Skeletal muscle cell (primary cell): Measurements from ENCODE around the gene SVIL.
"Not testable (repeated sequence)": the region's sequence is repeated elsewhere in the genome, so short reads cannot be mapped to it uniquely, and the experiment has no call there.

Experiments used
- DNase-seq: peaks from one replicate; pipeline ENCODE4 v3.0.0-alpha.2; 2010; ENCODE audit warnings: low read depth
- H3K4me3 ChIP-seq: 2 replicates; pipeline ENCODE4 v1.5.1; 2011; ENCODE audit warnings: low read depth, mild to moderate bottlenecking, control low read depth, low read length, moderate library complexity

Gene SVIL

DNA sequence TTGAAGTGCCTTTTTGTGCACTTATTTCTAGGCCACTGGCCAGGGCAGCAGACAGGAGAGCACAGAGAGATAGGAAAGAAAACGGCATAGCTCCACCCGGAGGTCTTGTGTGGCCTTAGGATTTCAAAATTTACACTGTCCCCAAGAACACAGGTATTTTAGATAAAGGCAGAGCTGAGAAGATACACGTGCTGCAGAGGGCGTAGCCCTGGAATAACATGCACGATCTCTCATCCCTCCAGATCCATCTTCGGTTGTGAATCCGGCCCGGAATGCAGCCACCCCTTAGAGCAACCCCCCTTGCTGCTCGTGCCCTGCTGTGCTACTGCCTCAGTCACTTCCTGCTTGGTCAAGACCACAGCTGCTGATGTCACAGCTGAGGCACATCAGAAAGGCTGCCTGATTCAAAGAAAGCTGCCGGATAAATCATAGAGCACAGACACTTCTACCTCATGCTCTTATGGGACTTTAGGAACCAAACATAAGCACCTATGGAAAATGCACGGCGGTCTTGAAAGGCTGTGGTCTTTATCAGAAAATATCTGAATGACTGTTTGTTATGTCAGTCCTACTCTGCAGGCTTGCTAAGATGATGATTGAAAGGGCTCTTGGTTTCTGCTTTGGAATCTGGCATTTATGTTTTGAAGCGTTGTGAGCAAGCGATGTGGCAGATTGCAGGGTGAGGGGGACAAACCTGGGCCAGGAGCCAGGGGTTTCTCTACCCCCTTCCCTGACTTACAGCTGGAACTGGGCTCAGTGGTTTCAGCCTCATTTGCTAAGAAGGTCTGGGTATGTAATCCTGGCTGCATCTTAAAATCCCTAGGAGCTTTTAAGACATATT, 152.0 kb downstream of the SVIL start:
- peak; percentile 30 for DNase-seq

DNA sequence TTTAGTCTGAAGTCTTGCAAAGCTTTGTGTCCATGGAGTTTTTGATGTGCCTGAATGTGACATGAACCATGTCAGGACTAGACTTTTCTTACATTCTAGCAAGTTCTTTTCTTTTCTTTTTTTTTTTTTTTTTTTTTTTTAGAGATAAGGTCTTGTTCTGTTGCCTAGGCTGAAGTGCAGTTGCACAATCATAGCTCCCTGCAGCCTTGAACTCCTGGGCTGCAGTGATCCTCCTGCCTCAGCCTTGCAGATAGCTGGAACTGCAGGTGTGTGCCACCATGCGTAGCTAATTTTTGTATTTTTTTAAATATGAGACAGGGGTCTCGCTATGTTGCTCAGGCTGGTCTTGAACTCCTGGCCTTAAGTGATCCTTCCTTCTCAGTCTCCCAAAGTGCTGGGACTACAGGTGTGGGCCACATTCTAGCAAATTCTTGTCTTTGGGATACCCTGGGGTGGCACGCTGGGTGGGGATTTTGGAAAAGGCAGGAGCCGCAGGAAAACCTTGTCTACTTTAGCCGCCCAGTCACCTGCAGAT, 152.8 kb downstream of the SVIL start:
- no peak for DNase-seq

More for the DNA sequence above, 152.0 kb downstream of the SVIL start:
- no peak overlapping the region for H3K4me3 ChIP-seq

DNA sequence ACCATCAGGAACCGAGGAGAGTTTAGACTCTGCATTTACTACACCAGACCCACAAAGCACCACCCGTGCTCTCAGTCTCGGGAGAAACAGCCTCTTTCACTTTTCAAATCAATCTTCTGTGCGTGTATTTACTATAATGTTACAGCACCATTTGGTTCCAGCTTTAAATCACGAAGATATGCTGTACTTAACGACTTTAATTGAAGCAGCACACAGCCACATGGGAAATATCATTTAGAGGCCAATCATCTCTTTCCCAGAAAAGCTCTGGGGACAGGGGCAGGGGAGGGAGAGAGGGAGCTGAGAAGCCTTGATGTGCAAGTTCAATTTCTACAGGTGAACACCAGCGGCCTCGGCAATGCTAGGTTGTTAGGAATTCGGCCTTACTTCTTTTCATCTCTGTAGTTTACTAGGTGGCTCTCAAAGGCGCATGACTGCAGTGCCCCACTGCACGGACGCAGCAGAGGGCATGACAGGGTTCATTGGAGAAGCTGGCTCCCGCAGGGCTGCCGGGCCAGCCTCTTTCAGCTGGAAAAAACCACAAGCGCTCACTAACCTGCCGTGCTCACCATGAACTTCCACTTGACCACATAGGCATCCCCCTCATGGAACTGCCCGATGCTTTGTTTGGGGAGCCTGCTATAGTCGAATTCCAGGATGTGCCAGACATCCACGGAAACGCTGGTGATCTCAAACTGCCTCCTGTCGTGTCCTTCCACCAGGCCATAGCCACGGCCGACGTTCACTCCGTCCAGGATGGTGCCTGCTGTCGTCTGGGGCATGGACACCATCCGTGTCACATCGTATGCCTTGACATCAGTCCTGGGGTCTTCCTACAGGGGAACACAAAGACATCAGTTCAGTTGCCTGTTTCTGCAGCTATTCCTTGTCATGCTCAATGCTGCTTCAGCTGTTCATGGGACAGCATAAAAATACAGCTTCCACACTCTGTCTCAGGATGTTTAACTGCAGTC, 154.5 kb downstream of the SVIL start:
- no peak overlapping the region for H3K4me3 ChIP-seq
- no peak for DNase-seq

More for the DNA sequence above, 152.8 kb downstream of the SVIL start:
- H3K4me3 ChIP-seq = no peak overlapping the region

DNA sequence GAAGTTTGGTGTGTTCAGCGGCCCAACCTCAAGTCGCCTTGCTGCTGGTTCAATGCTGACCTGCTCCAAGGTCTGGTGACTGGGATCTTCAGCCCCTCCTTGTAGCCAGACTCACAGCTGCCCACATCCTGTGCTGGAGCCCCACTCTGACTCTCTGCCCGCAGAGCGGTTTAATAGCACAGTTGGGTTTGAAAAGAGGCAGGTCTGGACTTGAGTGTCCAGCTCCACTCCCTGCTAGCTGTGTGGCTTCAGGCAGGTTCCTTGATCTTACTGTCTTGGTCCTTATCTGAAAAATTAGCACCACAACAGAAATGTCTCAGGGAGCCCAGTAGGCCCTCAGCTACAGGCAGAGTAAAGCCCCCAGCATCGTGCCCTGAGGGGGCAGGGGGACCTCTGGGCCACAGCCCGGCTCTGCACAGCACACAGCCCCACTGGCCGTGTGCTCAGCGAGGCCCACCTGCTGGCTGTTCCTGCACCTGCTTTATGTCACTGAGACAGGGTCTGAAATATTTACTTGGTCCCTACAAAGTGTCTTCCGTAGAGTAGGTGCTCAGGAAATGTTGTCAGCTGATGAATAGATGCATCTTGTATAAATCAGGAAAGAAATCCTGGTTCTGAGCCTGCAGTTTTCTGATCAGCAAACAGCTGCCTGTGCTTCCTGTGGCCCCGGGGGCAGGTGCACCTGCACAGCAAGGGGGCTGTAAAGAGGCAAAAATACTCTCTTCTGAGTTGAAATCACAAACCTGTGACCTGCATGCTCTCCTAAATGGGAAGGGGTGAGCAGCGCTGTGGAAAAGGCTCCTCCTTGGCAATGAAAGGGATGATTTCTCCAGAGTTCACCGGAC, 155.5 kb downstream of the SVIL start:
- DNase-seq = peak; percentile 7
- H3K4me3 ChIP-seq = no peak overlapping the region

DNA sequence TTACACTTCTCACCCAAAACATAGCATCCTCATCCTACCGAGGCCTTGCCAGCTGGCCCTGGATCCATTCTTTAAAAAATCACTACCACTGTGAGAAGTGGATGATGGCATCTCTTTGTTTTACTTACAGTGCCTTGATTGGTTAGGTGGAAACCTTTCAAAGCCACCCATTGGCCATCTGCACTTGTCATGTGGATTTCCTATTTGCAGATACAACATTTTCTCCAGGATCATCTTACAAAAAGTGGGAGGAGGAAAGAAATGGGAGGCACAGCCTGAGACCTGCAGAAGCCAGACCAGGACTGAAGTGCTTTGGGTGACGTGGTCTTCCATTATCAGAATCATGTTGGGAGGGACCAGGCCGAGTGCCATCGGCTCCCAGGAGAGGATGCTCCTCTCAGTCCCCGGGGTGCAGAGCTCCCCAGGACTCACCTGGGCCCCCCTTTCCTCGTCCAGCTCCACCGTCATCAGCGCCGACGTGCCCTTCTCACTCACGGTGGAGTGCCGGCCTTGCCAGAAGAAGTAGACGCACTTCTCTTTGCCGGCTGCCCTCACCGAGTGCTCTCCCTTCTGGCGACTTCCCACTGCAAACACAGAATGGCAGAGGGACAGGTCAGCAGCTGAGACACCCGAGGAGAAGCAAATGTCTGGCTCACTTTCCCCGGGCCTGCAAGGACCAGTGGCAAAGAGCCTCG, 161.2 kb downstream of the SVIL start:
- DNase-seq = no peak
- no peak overlapping the region for H3K4me3 ChIP-seq

DNA sequence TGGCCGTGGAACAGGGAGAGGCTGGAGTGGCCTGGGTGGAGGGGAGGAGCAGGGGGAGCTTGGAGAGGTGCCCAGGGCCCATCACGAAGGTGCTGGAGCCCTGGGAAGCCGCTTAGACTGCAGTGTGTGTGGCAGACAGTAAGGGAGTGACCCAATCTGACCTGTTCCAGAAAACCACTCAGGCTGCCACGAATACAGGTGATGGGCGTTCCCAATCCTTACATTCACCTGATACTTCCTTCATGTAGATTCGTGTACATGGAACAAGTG, 161.7 kb downstream of the SVIL start:
- no peak for DNase-seq

DNA sequence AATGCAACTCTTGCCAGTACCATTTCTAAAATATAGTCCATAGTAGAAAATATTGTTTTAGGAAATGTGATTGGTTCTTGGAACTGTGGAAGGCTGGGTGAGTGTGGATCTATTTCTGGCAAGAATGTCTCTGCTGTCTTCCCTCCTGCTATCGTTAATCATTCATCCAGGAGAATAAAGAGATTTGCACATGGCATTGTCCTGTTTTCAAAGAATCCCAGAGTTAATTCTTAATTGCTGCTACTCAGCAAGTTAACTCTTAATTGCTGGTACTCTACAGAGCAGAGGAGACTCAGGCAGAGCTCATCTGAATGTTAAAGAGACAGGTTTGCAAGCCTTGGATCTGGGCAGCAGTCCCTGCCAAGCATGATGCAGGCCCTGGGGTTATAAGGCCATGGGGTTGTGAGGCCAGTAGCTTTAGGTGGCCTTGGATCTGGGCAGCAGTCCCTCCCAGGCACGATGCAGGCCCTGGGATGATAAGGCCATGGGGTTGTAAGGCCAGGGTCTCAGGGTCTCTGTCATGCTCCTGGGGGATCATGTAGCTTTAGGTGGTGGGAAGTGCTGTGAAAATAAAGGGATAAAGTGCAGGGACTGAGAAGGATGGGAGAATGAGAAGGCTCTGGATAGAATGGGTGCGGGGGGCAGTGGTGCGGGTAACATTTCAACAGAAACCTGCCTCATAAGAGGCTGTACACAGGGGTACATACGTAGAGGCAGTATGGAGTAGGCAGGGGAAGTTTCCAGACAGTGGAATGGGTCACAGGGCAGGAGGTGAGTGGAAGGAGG, 162.3 kb downstream of the SVIL start:
- no peak for DNase-seq

More for the DNA sequence above, 161.7 kb downstream of the SVIL start:
- H3K4me3 ChIP-seq = no peak overlapping the region

DNA sequence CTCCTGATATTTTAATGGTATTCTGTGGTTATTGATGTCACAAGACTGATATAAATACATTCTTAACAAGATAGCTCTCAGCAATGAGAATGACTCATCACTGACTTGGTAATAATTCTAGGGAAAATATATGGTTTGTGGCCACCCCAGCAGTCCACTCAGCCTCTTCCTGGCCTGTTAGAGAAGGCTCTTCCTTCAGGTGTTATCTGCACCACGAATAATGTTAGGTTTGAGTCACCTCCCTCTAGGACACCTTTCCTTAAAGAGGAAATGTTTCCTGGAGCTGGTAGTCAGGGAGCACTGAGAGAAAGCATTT, 163.3 kb downstream of the SVIL start:
- DNase-seq = peak; percentile 47
- no peak overlapping the region for H3K4me3 ChIP-seq

More for the DNA sequence above, 162.3 kb downstream of the SVIL start:
- H3K4me3 ChIP-seq = no peak overlapping the region

DNA sequence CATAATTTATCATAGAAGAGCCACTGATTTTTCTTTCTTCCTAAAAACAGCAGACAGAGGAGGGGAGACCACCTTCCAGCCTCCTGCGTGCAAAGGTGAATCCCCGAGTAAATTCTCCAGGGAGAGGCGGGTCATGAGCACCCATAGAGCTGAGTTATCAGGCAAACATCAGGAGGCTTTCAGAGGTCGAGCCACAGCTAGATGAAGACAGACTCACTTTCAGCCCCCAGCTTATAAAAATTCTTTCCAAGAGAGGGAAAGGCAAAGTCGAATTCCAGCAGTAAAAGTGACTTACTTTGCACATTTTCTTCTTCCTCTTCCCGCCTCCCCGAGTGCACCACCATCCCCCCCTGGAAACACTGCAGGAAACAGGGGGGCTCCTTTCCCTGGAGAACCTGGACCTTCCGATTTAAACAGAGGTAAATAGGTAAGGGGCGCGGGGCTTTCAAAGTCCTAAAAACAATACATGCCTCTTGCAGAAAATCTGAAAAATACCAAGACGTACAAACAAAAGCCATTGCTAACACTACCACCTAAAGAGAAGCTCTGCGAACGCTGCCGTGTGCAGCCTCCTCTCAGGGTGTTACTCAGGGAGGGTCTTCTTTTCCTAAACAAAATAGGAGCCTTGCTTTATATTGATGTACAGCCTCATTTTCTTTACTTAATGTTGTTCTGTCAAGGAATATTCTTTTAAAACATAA, 163.8 kb downstream of the SVIL start:
- H3K4me3 ChIP-seq = no peak overlapping the region
- DNase-seq = no peak

DNA sequence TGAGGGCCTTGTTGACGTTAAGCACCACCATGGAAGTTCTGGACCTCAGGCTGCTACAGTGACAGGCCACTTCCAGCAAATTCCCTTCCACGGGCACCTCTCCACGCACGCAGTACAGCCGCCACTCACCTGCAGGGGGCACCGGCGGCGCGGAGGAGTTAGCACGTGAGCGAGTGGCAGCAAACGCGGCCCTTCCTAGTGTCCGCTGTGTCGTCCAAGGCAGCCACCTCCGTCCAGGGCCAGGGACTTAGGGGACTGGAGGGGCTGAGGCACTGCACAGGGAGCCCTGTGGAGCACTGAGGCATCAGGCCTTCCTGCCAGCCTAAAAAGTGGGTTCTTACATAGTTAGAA, 164.4 kb downstream of the SVIL start:
- DNase-seq = no peak
- no peak overlapping the region for H3K4me3 ChIP-seq

DNA sequence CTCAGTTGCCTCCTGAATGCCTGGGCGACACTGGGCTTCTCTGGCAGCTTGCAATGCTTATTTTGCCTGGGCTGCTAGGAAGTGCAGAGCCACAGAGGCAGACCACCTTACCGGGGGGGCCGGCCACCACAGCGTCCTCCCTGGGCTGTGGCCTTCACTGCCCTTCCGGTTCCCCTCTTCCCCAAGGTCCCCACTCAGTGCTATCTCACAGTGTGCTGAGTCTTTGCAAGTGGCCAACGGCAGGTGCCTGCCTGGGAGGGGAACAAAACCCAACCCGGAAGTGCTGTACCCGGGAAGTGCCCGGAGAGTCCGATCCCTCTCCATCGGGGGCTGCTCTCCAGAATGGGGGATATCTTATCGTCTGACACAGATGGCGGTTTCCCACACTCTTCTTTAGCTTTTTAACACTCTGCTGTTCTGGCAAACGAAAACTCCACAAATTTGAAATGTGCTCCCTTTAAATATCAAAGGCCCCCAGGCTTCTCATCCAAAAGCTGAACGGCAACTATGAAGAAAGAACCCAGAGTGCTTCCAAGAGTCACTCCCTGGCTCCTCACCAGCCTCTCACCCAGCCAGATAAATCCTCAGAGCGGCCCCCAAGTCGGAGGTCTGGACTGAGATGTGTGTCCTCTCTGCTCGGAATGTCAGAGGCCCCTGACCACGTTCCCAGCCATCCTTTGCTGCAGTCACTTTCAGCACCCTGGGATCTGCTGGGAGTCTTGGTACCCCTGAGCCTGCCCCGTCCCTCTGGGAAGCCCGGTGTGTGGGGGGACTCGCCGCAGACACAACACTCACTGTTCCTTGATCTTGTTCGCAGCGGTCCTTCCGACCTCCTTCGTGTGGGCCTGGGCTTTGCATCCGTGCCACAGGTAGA, 165.1 kb downstream of the SVIL start:
- no peak overlapping the region for H3K4me3 ChIP-seq
- DNase-seq = no peak

DNA sequence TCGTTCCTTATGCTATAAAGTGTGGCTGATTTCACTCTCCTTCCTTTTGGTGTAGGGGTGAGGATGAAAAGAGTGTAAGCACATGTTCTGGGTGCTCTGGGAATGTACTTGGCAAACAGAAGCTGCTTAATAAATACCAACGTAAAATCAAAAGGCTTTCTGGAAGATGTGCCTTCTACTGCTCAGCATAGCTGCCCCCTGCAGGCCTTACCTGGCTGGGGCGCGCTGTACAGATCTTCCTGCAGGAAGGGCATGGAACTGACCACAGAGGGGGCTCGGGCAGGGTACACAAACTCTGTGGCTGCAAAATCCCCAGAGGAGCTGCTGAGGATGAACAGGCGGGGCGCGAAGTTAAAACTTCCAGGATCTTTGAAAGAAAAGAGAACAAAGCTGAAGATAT, 169.4 kb downstream of the SVIL start:
- H3K4me3 ChIP-seq = no peak overlapping the region
- DNase-seq = no peak

DNA sequence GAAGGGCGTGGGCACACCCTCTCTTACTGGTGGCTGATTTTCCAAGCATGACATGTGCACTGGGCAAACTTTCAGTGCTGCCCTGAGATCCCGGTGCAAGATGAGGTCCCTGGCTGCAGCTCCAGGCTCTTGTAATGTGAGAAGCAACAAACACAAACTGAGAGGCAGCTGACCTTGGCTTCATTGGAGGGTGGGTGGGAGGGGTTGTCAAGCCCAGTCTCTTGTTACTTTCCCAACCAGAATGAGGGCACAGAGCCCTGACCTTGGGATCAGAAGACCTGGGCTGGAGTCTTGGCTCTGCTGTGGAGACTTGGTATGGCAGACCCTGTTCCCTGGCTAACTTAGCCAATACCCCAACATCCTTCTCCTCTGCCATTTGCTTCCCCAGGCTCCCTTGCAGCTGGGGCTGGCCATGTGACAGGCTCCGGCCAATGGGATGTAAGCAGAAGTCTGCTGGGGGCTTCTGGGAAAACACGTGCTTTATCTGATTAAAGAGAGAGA, 170.1 kb downstream of the SVIL start:
- not testable (repeated sequence) for DNase-seq, H3K4me3 ChIP-seq

DNA sequence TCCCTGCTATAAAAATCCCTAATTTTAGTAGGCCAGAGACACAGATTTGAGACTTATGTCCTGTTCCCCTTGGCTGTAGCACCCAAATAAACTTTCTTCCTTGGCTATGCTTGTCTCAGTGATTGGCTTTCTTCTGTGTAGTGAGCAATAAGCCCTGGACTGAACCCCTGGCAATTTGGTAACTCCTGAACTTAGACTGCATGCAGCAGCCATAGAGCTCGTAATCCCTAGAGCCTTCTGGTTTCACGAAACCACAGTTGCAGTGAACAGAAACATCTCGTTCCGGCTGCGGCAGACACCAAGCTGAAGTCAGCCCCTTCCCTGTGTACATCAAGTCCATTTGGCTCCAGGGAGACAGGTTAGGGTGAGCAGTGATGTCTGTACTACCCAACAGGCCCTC, 173.7 kb downstream of the SVIL start:
- no peak overlapping the region for H3K4me3 ChIP-seq
- no peak for DNase-seq

DNA sequence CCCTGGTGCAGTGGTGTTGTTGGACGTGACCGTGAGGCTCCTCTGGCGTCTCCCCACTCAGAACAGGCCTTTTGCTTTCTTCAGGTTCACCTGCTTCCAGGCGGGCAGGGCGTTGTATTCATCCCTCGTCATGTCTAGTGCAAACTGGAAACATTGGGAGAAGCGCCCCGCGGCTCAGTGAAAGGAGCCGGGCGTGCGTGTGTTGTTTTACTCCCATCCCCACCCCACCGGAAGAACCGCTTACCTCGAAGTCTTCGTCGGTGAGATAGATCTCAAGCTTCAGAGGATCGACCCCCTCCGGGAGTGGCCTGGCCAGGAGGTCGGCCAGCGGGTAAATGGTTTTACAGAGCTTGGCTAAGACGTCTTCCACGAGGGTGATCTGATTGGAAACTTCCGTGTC, 176.6 kb downstream of the SVIL start:
- not testable (repeated sequence) for DNase-seq, H3K4me3 ChIP-seq

DNA sequence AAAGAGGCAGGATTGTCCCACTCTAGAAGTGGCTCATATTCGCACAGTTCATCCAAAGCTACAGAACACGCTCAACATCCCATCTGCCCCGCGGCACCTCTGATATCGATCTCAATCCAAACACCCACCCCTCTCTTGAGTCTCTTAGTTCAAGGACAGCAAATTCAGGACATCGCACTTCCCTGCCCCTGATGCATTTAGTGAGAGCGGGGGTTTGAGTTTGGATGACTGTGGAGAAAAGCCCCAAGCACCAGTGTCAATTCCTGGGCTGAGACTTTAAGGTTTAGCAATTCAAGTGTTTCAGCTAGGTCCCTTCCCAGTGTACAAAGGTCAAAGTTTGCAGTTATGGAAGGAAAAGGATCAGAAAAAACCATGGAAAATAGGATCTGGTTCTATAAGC, 179.7 kb downstream of the SVIL start:
- no peak overlapping the region for H3K4me3 ChIP-seq
- DNase-seq = no peak

DNA sequence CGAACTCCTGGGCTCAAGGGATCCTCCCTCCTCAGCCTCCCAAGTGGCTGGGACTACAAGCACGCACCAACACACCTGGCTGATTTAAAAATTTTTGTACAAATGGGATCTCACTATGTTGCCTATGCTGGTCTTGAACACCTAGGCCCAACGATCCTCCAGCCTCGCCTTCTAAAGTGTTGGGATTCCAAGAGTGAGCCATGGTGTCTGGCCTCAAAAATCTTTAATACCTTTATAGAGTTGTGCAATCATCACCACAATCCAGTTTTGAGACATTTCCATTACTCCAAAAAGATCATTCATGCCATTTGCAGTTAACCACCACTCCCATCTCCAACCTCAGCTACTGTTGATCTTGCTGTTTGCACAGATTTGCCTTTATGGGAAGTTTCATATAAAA, 180.5 kb downstream of the SVIL start:
- no peak for DNase-seq
- no peak overlapping the region for H3K4me3 ChIP-seq
